ENCODE measurements around the gene ADGRV1.

The ADGRV1 gene

DNA sequence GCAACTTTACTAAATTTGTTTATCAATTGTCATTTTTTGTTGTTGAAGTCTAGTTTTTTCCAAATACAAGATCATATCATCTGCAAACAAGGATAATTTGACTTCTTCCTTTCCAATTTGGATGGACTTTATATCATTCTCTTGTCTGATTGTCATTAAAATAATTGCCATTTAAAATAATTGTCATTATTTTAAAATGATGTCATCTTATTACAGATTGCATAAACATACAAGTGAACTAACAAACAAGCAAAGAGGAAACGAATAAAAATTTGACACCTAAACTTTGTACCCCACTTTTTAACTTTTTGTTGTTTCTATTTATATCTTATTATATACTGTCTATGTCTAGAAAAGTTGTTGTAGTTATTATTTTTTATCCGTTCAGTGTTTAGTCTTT, 275.2 kb downstream of the ADGRV1 start:
- Histone ChIP-seq H3K79me2 (ENCODE audit: control insufficient read depth, low read length) (no peaks in the 10 kb centered on the region), H4K20me1 (ENCODE audit: control insufficient read depth, insufficient read depth, low read depth, low read length) (no peaks in the 10 kb centered on the region), H3F3A (ENCODE audit: control insufficient read depth, insufficient read depth) (no peaks in the 10 kb centered on the region), H3K9me3 (ENCODE audit: control insufficient read depth, insufficient read depth, low read length) (no peaks in the 10 kb centered on the region), H3K9me2 (replicated peaks; ENCODE audit: control insufficient read depth, low read length) (no peaks in the 10 kb centered on the region), H3K4me1 (ENCODE audit: control insufficient read depth, low read length) (no peaks in the 10 kb centered on the region), H3K36me3 (ENCODE audit: control insufficient read depth, low read length) (no peaks in the 10 kb centered on the region), H3K27me3 (ENCODE audit: control insufficient read depth, low read length) (no peaks in the 10 kb centered on the region), H3K27ac (ENCODE audit: low read depth, low read length) (no peak overlapping the region), H3K4me3 (ENCODE audit: low read length) (no peak overlapping the region), H3K4me2 (ENCODE audit: low read length) (no peak overlapping the region)
- no peak for TF ChIP-seq EZH2phosphoT487 (IDR thresholded peaks at IDR 0.05; ENCODE audit: borderline replicate concordance, low read length)

DNA sequence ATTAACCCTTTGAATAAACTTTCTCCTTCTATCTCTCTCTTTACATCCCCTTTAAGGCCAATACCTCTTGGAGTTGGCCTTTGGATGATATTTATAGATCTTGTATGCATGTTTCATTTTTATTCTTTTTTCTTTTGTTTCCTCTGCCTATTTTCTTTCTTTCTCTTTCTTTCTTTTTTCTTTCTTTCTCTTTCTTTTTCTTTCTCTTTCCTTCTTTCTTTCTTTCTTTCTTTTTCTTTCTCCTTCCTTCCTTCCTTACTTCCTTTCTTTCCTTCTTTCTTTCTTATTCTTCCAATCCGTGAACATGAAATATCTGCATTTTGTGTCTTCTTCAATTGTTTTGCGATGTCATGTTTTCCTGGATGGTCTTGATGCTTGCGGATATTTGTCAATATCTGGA, 276.1 kb downstream of the ADGRV1 start:
- Histone ChIP-seq H3K9me2 (replicated peaks; ENCODE audit: control insufficient read depth, low read length) (no peaks in the 10 kb centered on the region), H3K4me1 (ENCODE audit: control insufficient read depth, low read length) (no peaks in the 10 kb centered on the region), H3K36me3 (ENCODE audit: control insufficient read depth, low read length) (no peaks in the 10 kb centered on the region), H3K27ac (ENCODE audit: low read depth, low read length) (no peak overlapping the region), H3K9me3 (ENCODE audit: control insufficient read depth, insufficient read depth, low read length) (no peaks in the 10 kb centered on the region), H3K4me3 (ENCODE audit: low read length) (no peak overlapping the region), H3K79me2 (ENCODE audit: control insufficient read depth, low read length) (no peaks in the 10 kb centered on the region), H3F3A (ENCODE audit: control insufficient read depth, insufficient read depth) (no peaks in the 10 kb centered on the region), H3K27me3 (ENCODE audit: control insufficient read depth, low read length) (no peaks in the 10 kb centered on the region), H4K20me1 (ENCODE audit: control insufficient read depth, insufficient read depth, low read depth, low read length) (no peaks in the 10 kb centered on the region), H3K4me2 (ENCODE audit: low read length) (no peak overlapping the region)
- TF ChIP-seq, protein P1, sequence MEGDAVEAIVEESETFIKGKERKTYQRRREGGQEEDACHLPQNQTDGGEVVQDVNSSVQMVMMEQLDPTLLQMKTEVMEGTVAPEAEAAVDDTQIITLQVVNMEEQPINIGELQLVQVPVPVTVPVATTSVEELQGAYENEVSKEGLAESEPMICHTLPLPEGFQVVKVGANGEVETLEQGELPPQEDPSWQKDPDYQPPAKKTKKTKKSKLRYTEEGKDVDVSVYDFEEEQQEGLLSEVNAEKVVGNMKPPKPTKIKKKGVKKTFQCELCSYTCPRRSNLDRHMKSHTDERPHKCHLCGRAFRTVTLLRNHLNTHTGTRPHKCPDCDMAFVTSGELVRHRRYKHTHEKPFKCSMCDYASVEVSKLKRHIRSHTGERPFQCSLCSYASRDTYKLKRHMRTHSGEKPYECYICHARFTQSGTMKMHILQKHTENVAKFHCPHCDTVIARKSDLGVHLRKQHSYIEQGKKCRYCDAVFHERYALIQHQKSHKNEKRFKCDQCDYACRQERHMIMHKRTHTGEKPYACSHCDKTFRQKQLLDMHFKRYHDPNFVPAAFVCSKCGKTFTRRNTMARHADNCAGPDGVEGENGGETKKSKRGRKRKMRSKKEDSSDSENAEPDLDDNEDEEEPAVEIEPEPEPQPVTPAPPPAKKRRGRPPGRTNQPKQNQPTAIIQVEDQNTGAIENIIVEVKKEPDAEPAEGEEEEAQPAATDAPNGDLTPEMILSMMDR (IDR thresholded peaks at IDR 0.05; ENCODE audit: low read depth, low read length, poor library complexity, severe bottlenecking), result no peak
- no peak for TF ChIP-seq EZH2phosphoT487 (IDR thresholded peaks at IDR 0.05; ENCODE audit: borderline replicate concordance, low read length)

DNA sequence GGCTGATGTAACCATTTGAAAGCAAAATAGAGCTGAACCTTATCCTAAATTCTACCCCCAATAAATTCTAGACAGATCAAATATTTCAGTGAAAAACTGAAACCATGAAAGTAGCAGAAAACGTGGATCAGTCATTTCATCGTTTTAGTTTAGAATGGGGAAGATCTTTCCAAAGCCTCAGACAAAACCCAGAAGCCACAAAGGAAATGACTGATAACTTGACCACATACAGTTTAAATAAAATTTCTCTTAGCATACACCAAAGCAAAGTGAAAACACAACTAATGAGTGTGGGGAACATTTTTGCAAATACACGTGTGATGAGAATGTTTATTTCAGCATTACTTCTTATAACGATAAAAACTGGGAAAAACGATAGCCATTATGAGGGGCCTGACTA, 284.8 kb downstream of the ADGRV1 start:
- H3K4me2 ChIP-seq (ENCODE audit: low read length), result no peak overlapping the region
- no peak overlapping the region for H3K27ac ChIP-seq (ENCODE audit: low read depth, low read length)
- no peaks in the 10 kb centered on the region for H3K9me2 ChIP-seq (replicated peaks; ENCODE audit: control insufficient read depth, low read length)
- no peak for TF ChIP-seq EZH2phosphoT487 (IDR thresholded peaks at IDR 0.05; ENCODE audit: borderline replicate concordance, low read length)
- TF ChIP-seq, protein P1 (IDR thresholded peaks at IDR 0.05; ENCODE audit: low read depth, low read length, poor library complexity, severe bottlenecking), result no peak
- H3K4me1 ChIP-seq (ENCODE audit: control insufficient read depth, low read length), result no peaks in the 10 kb centered on the region
- no peaks in the 10 kb centered on the region for H3K9me3 ChIP-seq (ENCODE audit: control insufficient read depth, insufficient read depth, low read length)
- no peaks in the 10 kb centered on the region for H3K36me3 ChIP-seq (ENCODE audit: control insufficient read depth, low read length)
- H3F3A ChIP-seq (ENCODE audit: control insufficient read depth, insufficient read depth), result no peaks in the 10 kb centered on the region
- no peaks in the 10 kb centered on the region for H3K79me2 ChIP-seq (ENCODE audit: control insufficient read depth, low read length)
- H3K4me3 ChIP-seq (ENCODE audit: low read length), result no peak overlapping the region
- no peaks in the 10 kb centered on the region for H3K27me3 ChIP-seq (ENCODE audit: control insufficient read depth, low read length)
- no peaks in the 10 kb centered on the region for H4K20me1 ChIP-seq (ENCODE audit: control insufficient read depth, insufficient read depth, low read depth, low read length)

DNA sequence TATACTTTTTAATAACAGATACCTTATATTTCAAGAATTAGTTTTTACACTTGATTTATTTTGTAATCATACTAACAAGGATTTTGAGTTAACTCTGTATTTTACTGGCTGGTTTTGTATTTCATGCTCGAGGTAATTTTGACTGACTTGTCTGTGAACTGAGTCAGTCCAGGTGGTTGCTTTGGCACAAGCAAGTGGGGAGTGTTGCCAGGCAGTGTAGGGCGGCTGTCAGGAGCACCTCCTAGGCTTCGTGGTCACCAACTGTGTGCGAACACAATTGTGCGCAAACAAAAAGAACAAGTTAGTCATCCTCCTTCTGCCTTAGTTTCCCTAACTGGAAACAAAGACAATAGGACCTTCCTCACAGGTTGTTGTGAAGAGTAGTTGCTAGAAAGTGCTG, 286.3 kb downstream of the ADGRV1 start:
- Histone ChIP-seq H3K9me3 (ENCODE audit: control insufficient read depth, insufficient read depth, low read length) (no peaks in the 10 kb centered on the region), H3K4me2 (ENCODE audit: low read length) (no peak overlapping the region), H3K27ac (ENCODE audit: low read depth, low read length) (no peak overlapping the region), H3K4me1 (ENCODE audit: control insufficient read depth, low read length) (no peaks in the 10 kb centered on the region), H3K27me3 (ENCODE audit: control insufficient read depth, low read length) (no peaks in the 10 kb centered on the region), H3F3A (ENCODE audit: control insufficient read depth, insufficient read depth) (no peaks in the 10 kb centered on the region), H3K4me3 (ENCODE audit: low read length) (no peak overlapping the region), H3K9me2 (replicated peaks; ENCODE audit: control insufficient read depth, low read length) (no peaks in the 10 kb centered on the region), H3K36me3 (ENCODE audit: control insufficient read depth, low read length) (no peaks in the 10 kb centered on the region), H3K79me2 (ENCODE audit: control insufficient read depth, low read length) (no peaks in the 10 kb centered on the region), H4K20me1 (ENCODE audit: control insufficient read depth, insufficient read depth, low read depth, low read length) (no peaks in the 10 kb centered on the region)
- no peak for TF ChIP-seq EZH2phosphoT487 (IDR thresholded peaks at IDR 0.05; ENCODE audit: borderline replicate concordance, low read length)
- TF ChIP-seq, protein P1 (IDR thresholded peaks at IDR 0.05; ENCODE audit: low read depth, low read length, poor library complexity, severe bottlenecking), result no peak

All from DOHH2 (cell line).